HCT116 (cell line): ENCODE data around the gene DEF6. TPM values are rescaled to one million over a fixed set of nuclear protein-coding genes. Genes with fewer than 3 reads are reported as not detected.

ENCODE experiments used
- ATAC-seq: fragments of 200-7000 bp; cut with Tn5 transposase; 2 replicates; pipeline ENCODE4 v1.9.1; 2020; ENCODE audit warnings: mild to moderate bottlenecking, moderate library complexity
- BruUV-seq: library from RNA; stranded (reverse); fragments of 400-500 nt; replicated peaks from 2 replicates; lab custom pipeline; 2021; lab: Mats Ljungman, UMichigan
- CTCF ChIA-PET: fragments of 300-600 bp; sonication (Branson Sonifier 250); formaldehyde crosslinking; loops from one replicate; lab custom pipeline; 2021; ENCODE audit warnings: antibody characterized with exemption; lab: Charles Lee
- POLR2A ChIA-PET: fragments of 300-600, 350-600 bp; sonication (Branson Sonifier 250); formaldehyde crosslinking; loops from one replicate; lab custom pipeline; 2021; ENCODE audit warnings: antibody characterized with exemption; lab: Charles Lee
- RAD21 ChIA-PET, 2 experiments: fragments of 300-600 bp; sonication (Branson Sonifier 250); formaldehyde crosslinking; loops; one replicate each; lab custom pipeline; 2023; ENCODE audit warnings: low total read pairs in 2 of 2; ENCODE audit not compliant: uncharacterized antibody in 2 of 2, unreplicated experiment in 2 of 2, low non-redundant PET in 1 of 2; lab: Charles Lee
- DNase-seq: peaks from one replicate; pipeline ENCODE4 v3.0.0-alpha.2; 2010; ENCODE audit warnings: low read depth, low spot score
- H2AFZ ChIP-seq: fragments of 200-600 bp; shearing (Covaris generic), sonication (generic); 2 replicates; pipeline ENCODE4 v1.6.1; 2017; ENCODE audit warnings: low read depth, mixed run types, mixed read lengths, antibody characterized with exemption, low read length; ENCODE audit not compliant: poor library complexity, severe bottlenecking
- H3K27ac ChIP-seq: 2 replicates; pipeline ENCODE4 v1.5.1; 2012; ENCODE audit warnings: low read depth, low read length
- H3K27me3 ChIP-seq: fragments of 200-600 bp; sonication (generic); 2 replicates; pipeline ENCODE4 v1.6.1; 2016; ENCODE audit warnings: mixed run types, low read length, mixed read lengths; ENCODE audit not compliant: insufficient read depth
- H3K36me3 ChIP-seq, 2 experiments: fragments of 200-500 bp in 1 of 2; fragments of 200-600 bp in 1 of 2; sonication (Bioruptor generic) in 1 of 2; sonication (generic) in 1 of 2; 2 replicates each; pipeline versions ENCODE4 v1.5.1 to v1.6.1; 2014 to 2016; ENCODE audit warnings: low read length in 2 of 2, inconsistent platforms in 1 of 2, mixed read lengths in 1 of 2, mixed run types in 1 of 2; ENCODE audit not compliant: insufficient read depth in 2 of 2, control insufficient read depth in 1 of 2
- H3K4me1 ChIP-seq, 2 experiments: fragments of 200-600 bp in 1 of 2; sonication (generic) in 1 of 2; 2 replicates each; pipeline versions ENCODE4 v1.5.1 to v1.6.1; 2012 to 2017; ENCODE audit warnings: low read length in 2 of 2, inconsistent platforms in 1 of 2, mild to moderate bottlenecking in 1 of 2, mixed read lengths in 1 of 2, mixed run types in 1 of 2, moderate library complexity in 1 of 2; ENCODE audit not compliant: insufficient read depth in 2 of 2, control insufficient read depth in 1 of 2
- H3K4me2 ChIP-seq: fragments of 200-600 bp; sonication (generic); 2 replicates; pipeline ENCODE4 v1.6.1; 2017; ENCODE audit warnings: mixed run types, low read length, mixed read lengths
- H3K4me3 ChIP-seq, 2 experiments: fragments of 200-600 bp in 1 of 2; sonication (generic) in 1 of 2; replicated peaks in 1 of 2; 2 replicates each; pipeline ENCODE4 v1.5.1; 2011 to 2016; ENCODE audit warnings: low read length in 2 of 2, control low read depth in 1 of 2, low read depth in 1 of 2, mild to moderate bottlenecking in 1 of 2, mixed read lengths in 1 of 2, mixed run types in 1 of 2
- H3K79me2 ChIP-seq: fragments of 200-600 bp; sonication (generic); 2 replicates; pipeline ENCODE4 v1.6.1; 2017; ENCODE audit warnings: mild to moderate bottlenecking, mixed run types, low read length, moderate library complexity, mixed read lengths; ENCODE audit not compliant: insufficient read depth
- H3K9ac ChIP-seq: fragments of 200-600 bp; sonication (generic); 2 replicates; pipeline ENCODE4 v1.6.1; 2016; ENCODE audit warnings: low read length, mixed read lengths
- H3K9me2 ChIP-seq: fragments of 200-600 bp; sonication (generic), shearing (Covaris generic); 2 replicates; pipeline ENCODE4 v1.6.1; 2017; ENCODE audit warnings: mixed run types, mild to moderate bottlenecking, moderate library complexity; ENCODE audit not compliant: insufficient read depth
- H3K9me3 ChIP-seq, 2 experiments: fragments of 200-500 bp in 1 of 2; fragments of 200-600 bp in 1 of 2; sonication (Bioruptor generic) in 1 of 2; sonication (generic) in 1 of 2; 2 replicates each; pipeline ENCODE4 v1.6.1; 2014 to 2017; ENCODE audit warnings: low read length in 2 of 2, mixed read lengths in 2 of 2, inconsistent platforms in 1 of 2, low read depth in 1 of 2, mild to moderate bottlenecking in 1 of 2, mixed run types in 1 of 2, moderate library complexity in 1 of 2; ENCODE audit not compliant: control insufficient read depth in 1 of 2, insufficient read depth in 1 of 2
- H4K20me1 ChIP-seq: fragments of 200-600 bp; sonication (generic), shearing (Covaris generic); 2 replicates; pipeline ENCODE4 v1.6.1; 2017; ENCODE audit warnings: mixed run types, mild to moderate bottlenecking, moderate library complexity; ENCODE audit not compliant: insufficient read depth
- EGR1 ChIP-seq: IDR thresholded peaks from 2 replicates; pipeline ENCODE4 v1.6.1; 2012; ENCODE audit warnings: low read depth
- EZH2 ChIP-seq: fragments of 200-600 bp; sonication (generic); IDR thresholded peaks from 2 replicates; pipeline ENCODE4 v1.6.1; 2017; ENCODE audit warnings: antibody characterized with exemption, mixed run types
- EZH2phosphoT487 ChIP-seq: fragments of 200-600 bp; IDR thresholded peaks from 2 replicates; pipeline ENCODE4 v1.6.1; 2018; ENCODE audit warnings: antibody characterized with exemption, borderline replicate concordance
- JUND ChIP-seq: IDR thresholded peaks from 2 replicates; pipeline ENCODE4 v1.6.1; 2012
- POLR2A ChIP-seq: IDR thresholded peaks from 2 replicates; pipeline ENCODE4 v1.7.0; 2011; ENCODE audit warnings: borderline replicate concordance; ENCODE audit not compliant: insufficient read depth, insufficient read length; ENCODE audit errors: extremely low read depth
- POLR2AphosphoS5 ChIP-seq: IDR thresholded peaks from 2 replicates; pipeline ENCODE4 v1.6.1; 2011; ENCODE audit warnings: mild to moderate bottlenecking, low read depth, low read length, moderate library complexity
- RAD21 ChIP-seq: IDR thresholded peaks from 2 replicates; pipeline ENCODE4 v1.6.1; 2012; ENCODE audit warnings: low read depth, mild to moderate bottlenecking
- TCF7L2 ChIP-seq: IDR thresholded peaks from 2 replicates; pipeline ENCODE4 v1.7.0; 2011; ENCODE audit warnings: borderline replicate concordance, inconsistent platforms; ENCODE audit not compliant: insufficient read depth, insufficient read length; ENCODE audit errors: extremely low read depth
- intact Hi-C: fragments of 100-400 bp; cut with micrococcal nuclease; formaldehyde crosslinking; loops from 2 replicates; pipeline ENCODE4 v1.10.0; 2022
- total RNA-seq: library from RNA; stranded (reverse); gene quantifications from one replicate; pipeline ENCODE4 v1.2.1, GENCODE V29; 2021; ENCODE audit not compliant: unreplicated experiment
- TF ChIP-seq, protein P1 (sequence below): IDR thresholded peaks from 2 replicates; pipeline ENCODE4 v1.6.1; 2012; ENCODE audit warnings: low read depth
- TF ChIP-seq, protein P2 (sequence below), 3 experiments: fragments of 200-600 bp in 1 of 3; sonication (generic) in 1 of 3; IDR thresholded peaks in 2 of 3; conservative IDR thresholded peaks in 1 of 3; 2 replicates each; pipeline ENCODE4 v1.5.1; 2012 to 2017; ENCODE audit warnings: low read depth in 2 of 3, low read length in 2 of 3, antibody characterized with exemption in 1 of 3, borderline replicate concordance in 1 of 3, control low read depth in 1 of 3, mild to moderate bottlenecking in 1 of 3, mixed read lengths in 1 of 3, mixed run types in 1 of 3, moderate library complexity in 1 of 3; ENCODE audit not compliant: insufficient read depth in 1 of 3
- TF ChIP-seq, protein P3 (sequence below): IDR thresholded peaks from 2 replicates; pipeline ENCODE4 v1.6.1; 2012

DEF6 gene
- total RNA-seq, 1 experiment from 2014 or later, result 40.4 TPM

DNA sequence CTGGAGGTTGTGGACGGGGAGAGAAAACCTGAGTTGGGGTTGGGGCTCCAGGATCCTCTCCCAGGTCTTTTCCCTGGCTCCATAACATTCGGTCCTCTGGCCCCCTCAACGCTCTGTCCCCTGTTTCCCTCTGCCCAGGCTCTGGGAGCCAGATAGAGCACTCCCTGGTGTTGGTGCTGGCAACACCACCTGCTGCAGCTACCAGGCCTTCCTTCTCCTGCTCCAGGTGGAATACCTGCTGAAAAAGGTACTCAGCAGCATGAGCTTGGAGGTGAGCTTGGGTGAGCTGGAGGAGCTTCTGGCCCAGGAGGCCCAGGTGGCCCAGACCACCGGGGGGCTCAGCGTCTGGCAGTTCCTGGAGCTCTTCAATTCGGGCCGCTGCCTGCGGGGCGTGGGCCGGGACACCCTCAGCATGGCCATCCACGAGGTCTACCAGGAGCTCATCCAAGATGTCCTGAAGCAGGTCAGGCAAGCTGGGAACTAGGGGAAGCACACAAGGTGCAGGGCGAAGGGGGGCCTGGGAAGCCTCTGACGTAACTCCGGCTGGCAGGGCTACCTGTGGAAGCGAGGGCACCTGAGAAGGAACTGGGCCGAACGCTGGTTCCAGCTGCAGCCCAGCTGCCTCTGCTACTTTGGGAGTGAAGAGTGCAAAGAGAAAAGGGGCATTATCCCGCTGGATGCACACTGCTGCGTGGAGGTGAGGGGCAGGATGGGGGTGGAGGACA, 14.6 kb downstream of the DEF6 start:
- no peak overlapping the region for H3K9ac ChIP-seq
- H3K9me2 ChIP-seq, result no peaks in the 10 kb centered on the region
- no peaks in the 10 kb centered on the region for H3K4me1 ChIP-seq
- TF ChIP-seq EGR1 (no peak), TCF7L2 (no peak)
- TF ChIP-seq, all 23 proteins: peak for 0
- H3K4me3 ChIP-seq, result no peak overlapping the region
- peaks cover 0 to 2% of the 10 kb centered on the region in 2 experiments; a peak in 1 of 4 replicates for H3K36me3 ChIP-seq
- H3K27me3 ChIP-seq, result no peaks in the 10 kb centered on the region
- H4K20me1 ChIP-seq, result no peaks in the 10 kb centered on the region
- no peak overlapping the region for H2AFZ ChIP-seq
- H3K4me2 ChIP-seq, result no peak overlapping the region
- no TSS peak for BruUV-seq
- ChIA-PET POLR2A (no interaction called here), RAD21 (no interaction called here), CTCF (interaction anchor here (1.0 kb wide), 1 partner anchor 137 kb away, joined by 4 read pairs; no protein-coding TSS in a partner anchor)
- ATAC-seq (no peak), DNase-seq (no peak)
- no peak overlapping the region for H3K27ac ChIP-seq
- no peaks in the 10 kb centered on the region for H3K9me3 ChIP-seq
- no peaks in the 10 kb centered on the region for H3K79me2 ChIP-seq
- intact Hi-C loops, result no loop called here

DNA sequence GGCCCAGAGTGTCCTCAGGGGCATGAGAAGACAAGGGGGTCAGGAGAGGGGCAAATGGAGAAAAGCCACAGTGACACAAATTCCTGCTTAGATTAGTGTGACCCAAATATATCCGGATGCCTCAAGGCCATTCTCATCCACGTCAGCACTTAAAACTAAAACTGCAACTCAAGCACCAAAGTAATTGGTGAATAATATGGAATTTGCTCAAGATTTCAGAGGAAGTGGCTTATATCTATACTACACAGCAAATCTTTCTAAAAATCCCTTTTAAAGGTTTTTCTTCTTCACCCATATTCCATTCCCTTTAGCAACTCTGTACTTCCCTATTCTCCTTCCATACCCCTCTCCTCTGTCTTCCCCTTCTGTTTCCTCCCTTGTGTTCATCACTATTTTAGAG, 15.2 kb downstream of the DEF6 start:
- Histone ChIP-seq H4K20me1 (no peaks in the 10 kb centered on the region), H3K9me2 (no peaks in the 10 kb centered on the region), H3K4me3 (no peak overlapping the region), H3K27ac (no peak overlapping the region), H3K4me1 (no peaks in the 10 kb centered on the region), H3K36me3 (peaks cover 0 to 2% of the 10 kb centered on the region in 2 experiments; a peak in 1 of 4 replicates), H3K9me3 (no peaks in the 10 kb centered on the region), H3K9ac (no peak overlapping the region), H3K79me2 (no peaks in the 10 kb centered on the region), H2AFZ (no peak overlapping the region), H3K4me2 (no peak overlapping the region), H3K27me3 (no peaks in the 10 kb centered on the region)
- POLR2A ChIA-PET, result no interaction called here
- CTCF ChIA-PET, result interaction anchor here (1.0 kb wide), 1 partner anchor 137 kb away, joined by 4 read pairs; no protein-coding TSS in a partner anchor
- RAD21 ChIA-PET, result no interaction called here
- no TSS peak for BruUV-seq
- intact Hi-C loops, result no loop called here
- DNase-seq (no peak), ATAC-seq (no peak)
- no peak for TF ChIP-seq EGR1
- no peak for TF ChIP-seq JUND
- TF ChIP-seq, protein P1, sequence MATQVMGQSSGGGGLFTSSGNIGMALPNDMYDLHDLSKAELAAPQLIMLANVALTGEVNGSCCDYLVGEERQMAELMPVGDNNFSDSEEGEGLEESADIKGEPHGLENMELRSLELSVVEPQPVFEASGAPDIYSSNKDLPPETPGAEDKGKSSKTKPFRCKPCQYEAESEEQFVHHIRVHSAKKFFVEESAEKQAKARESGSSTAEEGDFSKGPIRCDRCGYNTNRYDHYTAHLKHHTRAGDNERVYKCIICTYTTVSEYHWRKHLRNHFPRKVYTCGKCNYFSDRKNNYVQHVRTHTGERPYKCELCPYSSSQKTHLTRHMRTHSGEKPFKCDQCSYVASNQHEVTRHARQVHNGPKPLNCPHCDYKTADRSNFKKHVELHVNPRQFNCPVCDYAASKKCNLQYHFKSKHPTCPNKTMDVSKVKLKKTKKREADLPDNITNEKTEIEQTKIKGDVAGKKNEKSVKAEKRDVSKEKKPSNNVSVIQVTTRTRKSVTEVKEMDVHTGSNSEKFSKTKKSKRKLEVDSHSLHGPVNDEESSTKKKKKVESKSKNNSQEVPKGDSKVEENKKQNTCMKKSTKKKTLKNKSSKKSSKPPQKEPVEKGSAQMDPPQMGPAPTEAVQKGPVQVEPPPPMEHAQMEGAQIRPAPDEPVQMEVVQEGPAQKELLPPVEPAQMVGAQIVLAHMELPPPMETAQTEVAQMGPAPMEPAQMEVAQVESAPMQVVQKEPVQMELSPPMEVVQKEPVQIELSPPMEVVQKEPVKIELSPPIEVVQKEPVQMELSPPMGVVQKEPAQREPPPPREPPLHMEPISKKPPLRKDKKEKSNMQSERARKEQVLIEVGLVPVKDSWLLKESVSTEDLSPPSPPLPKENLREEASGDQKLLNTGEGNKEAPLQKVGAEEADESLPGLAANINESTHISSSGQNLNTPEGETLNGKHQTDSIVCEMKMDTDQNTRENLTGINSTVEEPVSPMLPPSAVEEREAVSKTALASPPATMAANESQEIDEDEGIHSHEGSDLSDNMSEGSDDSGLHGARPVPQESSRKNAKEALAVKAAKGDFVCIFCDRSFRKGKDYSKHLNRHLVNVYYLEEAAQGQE, result no peak
- TF ChIP-seq RAD21, result no peak
- TF ChIP-seq, protein P2, sequence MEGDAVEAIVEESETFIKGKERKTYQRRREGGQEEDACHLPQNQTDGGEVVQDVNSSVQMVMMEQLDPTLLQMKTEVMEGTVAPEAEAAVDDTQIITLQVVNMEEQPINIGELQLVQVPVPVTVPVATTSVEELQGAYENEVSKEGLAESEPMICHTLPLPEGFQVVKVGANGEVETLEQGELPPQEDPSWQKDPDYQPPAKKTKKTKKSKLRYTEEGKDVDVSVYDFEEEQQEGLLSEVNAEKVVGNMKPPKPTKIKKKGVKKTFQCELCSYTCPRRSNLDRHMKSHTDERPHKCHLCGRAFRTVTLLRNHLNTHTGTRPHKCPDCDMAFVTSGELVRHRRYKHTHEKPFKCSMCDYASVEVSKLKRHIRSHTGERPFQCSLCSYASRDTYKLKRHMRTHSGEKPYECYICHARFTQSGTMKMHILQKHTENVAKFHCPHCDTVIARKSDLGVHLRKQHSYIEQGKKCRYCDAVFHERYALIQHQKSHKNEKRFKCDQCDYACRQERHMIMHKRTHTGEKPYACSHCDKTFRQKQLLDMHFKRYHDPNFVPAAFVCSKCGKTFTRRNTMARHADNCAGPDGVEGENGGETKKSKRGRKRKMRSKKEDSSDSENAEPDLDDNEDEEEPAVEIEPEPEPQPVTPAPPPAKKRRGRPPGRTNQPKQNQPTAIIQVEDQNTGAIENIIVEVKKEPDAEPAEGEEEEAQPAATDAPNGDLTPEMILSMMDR (IDR thresholded peaks at IDR 0.05 in 2 of 3, conservative IDR thresholded peaks at IDR 0.05 in 1 of 3; ENCODE audit: borderline replicate concordance in 1 of 3, insufficient read depth in 1 of 3, low read depth in 2 of 3, low read length in 2 of 3), result no peak
- TF ChIP-seq, protein P3, sequence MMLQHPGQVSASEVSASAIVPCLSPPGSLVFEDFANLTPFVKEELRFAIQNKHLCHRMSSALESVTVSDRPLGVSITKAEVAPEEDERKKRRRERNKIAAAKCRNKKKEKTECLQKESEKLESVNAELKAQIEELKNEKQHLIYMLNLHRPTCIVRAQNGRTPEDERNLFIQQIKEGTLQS, result no peak
- no peak for TF ChIP-seq POLR2AphosphoS5
- TF ChIP-seq EZH2phosphoT487, result no peak
- TF ChIP-seq POLR2A, result no peak
- TF ChIP-seq EZH2, result no peak
